Measurements from ENCODE around the gene FHIT. TPM values are rescaled to one million over a fixed set of nuclear protein-coding genes. Genes with fewer than 3 reads are reported as not detected.
A peak's percentile ranks its signal among the peaks of the same experiment; 100 is the strongest.

Gene FHIT
- total and polyA plus RNA-seq, 11 donors, result 4.2 to 26.8 (median 16.5) TPM

GRCh38 chr3:60829058-60829457 is 422.2 kb downstream of the FHIT start:
- 91 to 97% (median 93%) methylated on average over 1 of the region's 1 CpG for WGBS, 4 donors
- H3K27me3 ChIP-seq, result no peaks in the 10 kb centered on the region
- no peaks in the 10 kb centered on the region for H3K36me3 ChIP-seq
- TF ChIP-seq CTCF (IDR thresholded peaks at IDR 0.05) (no peak), POLR2A (IDR thresholded peaks at IDR 0.05) (no peak)
- DNase-seq (no peak), ATAC-seq (no peak)
- peaks cover 0 to 6% (median 0%) of the 10 kb centered on the region in 12 donors for H3K4me1 ChIP-seq
- H3K27ac ChIP-seq, result no peak overlapping the region
- peaks cover 0 to 6% (median 0%) of the 10 kb centered on the region in 12 donors for H3K9me3 ChIP-seq
- intact Hi-C loops (cut with DNase I), result no loop called here
- H3K4me3 ChIP-seq, result no peak overlapping the region

GRCh38 chr3:60827666-60828065 is 423.6 kb downstream of the FHIT start:
- Histone ChIP-seq H3K27ac (no peak overlapping the region), H3K27me3 (no peaks in the 10 kb centered on the region), H3K4me3 (no peak overlapping the region), H3K36me3 (no peaks in the 10 kb centered on the region), H3K4me1 (peaks cover 0 to 6% (median 0%) of the 10 kb centered on the region in 12 donors), H3K9me3 (no peaks in the 10 kb centered on the region)
- 30 to 44% (median 38%) methylated on average over 1 of the region's 1 CpG for WGBS, 4 donors
- no peak for TF ChIP-seq CTCF (IDR thresholded peaks at IDR 0.05)
- no peak for TF ChIP-seq POLR2A (IDR thresholded peaks at IDR 0.05)
- intact Hi-C loops (cut with DNase I), result no loop called here
- ATAC-seq (peak in 1 of 4 donors; percentile 48), DNase-seq (no peak)

DNA sequence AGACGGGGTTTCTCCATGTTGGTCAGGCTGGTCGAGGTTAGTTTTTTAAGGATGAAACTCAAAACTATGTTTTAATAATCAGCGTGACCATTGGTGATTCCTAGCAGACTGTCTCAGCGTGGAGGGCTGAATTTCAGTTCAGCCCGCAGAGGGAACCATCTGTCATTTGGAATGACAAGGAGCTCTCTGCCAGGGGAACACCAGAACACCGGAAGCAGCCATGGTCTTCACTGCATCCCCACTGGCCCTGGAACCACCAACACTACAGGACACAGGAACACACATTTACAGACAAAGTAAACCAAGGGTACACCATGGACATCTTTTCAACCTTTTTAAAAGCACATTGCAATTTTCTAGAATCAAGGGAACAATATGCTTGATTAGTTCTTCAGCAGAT is 424.7 kb downstream of the FHIT start:
- H3K27me3 ChIP-seq, result no peaks in the 10 kb centered on the region
- H3K36me3 ChIP-seq, result no peaks in the 10 kb centered on the region
- H3K9me3 ChIP-seq, result no peaks in the 10 kb centered on the region
- WGBS, 4 donors, result 94 to 95% (median 95%) methylated on average over 6 of the region's 6 CpGs
- intact Hi-C loops (cut with DNase I), result no loop called here
- H3K4me3 ChIP-seq, result no peak overlapping the region
- DNase-seq, result no peak
- TF ChIP-seq POLR2A (IDR thresholded peaks at IDR 0.05) (no peak), CTCF (IDR thresholded peaks at IDR 0.05) (no peak)
- H3K27ac ChIP-seq, result no peak overlapping the region
- no peak for ATAC-seq
- H3K4me1 ChIP-seq, result peaks cover 0 to 6% (median 0%) of the 10 kb centered on the region in 12 donors

GRCh38 chr3:60812502-60812901 is 438.8 kb downstream of the FHIT start:
- Histone ChIP-seq H3K9me3 (peaks cover 0 to 12% (median 0%) of the 10 kb centered on the region in 12 donors), H3K27ac (no peak overlapping the region), H3K4me1 (peaks cover 0 to 4% (median 0%) of the 10 kb centered on the region in 12 donors), H3K36me3 (no peaks in the 10 kb centered on the region), H3K4me3 (no peak overlapping the region), H3K27me3 (no peaks in the 10 kb centered on the region)
- no peak for DNase-seq
- TF ChIP-seq POLR2A (IDR thresholded peaks at IDR 0.05) (no peak), CTCF (IDR thresholded peaks at IDR 0.05) (no peak)
- no peak for ATAC-seq
- 76 to 91% (median 79%) methylated on average over 2 of the region's 2 CpGs for WGBS, 4 donors
- intact Hi-C loops (cut with DNase I), result no loop called here
